Left lung (tissue), 10 donors: ENCODE data around the gene PCDHA6. TPM values are rescaled to one million over a fixed set of nuclear protein-coding genes. Genes with fewer than 3 reads are reported as not detected.

Source experiments
- ATAC-seq: fragments of 200-7000 bp; cut with Tn5 transposase; one replicate; pipeline ENCODE4 v1.9.1; 2020; ENCODE audit warnings: moderate library complexity
- DNase-seq, 4 donors: peaks; one replicate each; pipeline ENCODE4 v3.0.0-alpha.2; 2013 to 2020
- H3K27ac ChIP-seq, 2 donors: fragments of 200-600 bp; sonication (generic) in 1 of 2; one replicate each; pipeline versions ENCODE4 v1.5.0 to v1.8.0; 2020 to 2021
- H3K27me3 ChIP-seq, 2 donors: fragments of 200-600 bp; sonication (generic) in 1 of 2; one replicate each; pipeline versions ENCODE4 v1.5.0 to v1.8.0; 2020 to 2021
- H3K36me3 ChIP-seq, 2 donors: fragments of 200-600 bp; sonication (generic) in 1 of 2; one replicate each; pipeline versions ENCODE4 v1.5.0 to v1.8.0; 2020 to 2021
- H3K4me1 ChIP-seq, 2 donors: fragments of 200-600 bp; one replicate each; pipeline ENCODE4 v1.8.0; 2021
- H3K4me3 ChIP-seq, 2 donors: fragments of 200-600 bp; sonication (generic) in 1 of 2; one replicate each; pipeline versions ENCODE4 v1.5.0 to v1.8.0; 2020 to 2021; ENCODE audit warnings: mild to moderate bottlenecking in 1 of 2
- H3K9me3 ChIP-seq, 2 donors: fragments of 200-600 bp; sonication (generic) in 1 of 2; one replicate each; pipeline versions ENCODE4 v1.5.0 to v1.8.0; 2020 to 2021
- CTCF ChIP-seq, 2 donors: fragments of 200-600 bp; sonication (generic) in 1 of 2; IDR thresholded peaks; one replicate each; pipeline versions ENCODE4 v1.5.0 to v1.8.0; 2021; ENCODE audit warnings: antibody characterized with exemption in 2 of 2
- intact Hi-C, 2 donors: fragments of 100-400 bp; cut with DNase I; formaldehyde crosslinking; loops; one replicate each; pipeline versions ENCODE4 v1.11.2 to v1.14.2; 2022
- polyA plus RNA-seq, 6 donors: library from polyadenylated mRNA; unstranded; fragments of 120-200 nt; gene quantifications; one replicate each; pipeline ENCODE4 v1.2.1, GENCODE V29; 2013; ENCODE audit not compliant: insufficient read length in 6 of 6
- total RNA-seq, 2 donors: library from RNA; stranded (reverse); fragmentation: NEBNext Ultra II Directional; extraction: Animal tissue kit (Norgen Biotek cat#: 25700); gene quantifications; one replicate each; pipeline ENCODE4 v1.2.1, GENCODE V29; 2021
- donor health status: DM: no; HTN: yes; CAD: no.
- donor health status: DM: no; HTN: no; CAD: no.

The PCDHA6 gene
- total and polyA plus RNA-seq, 8 donors = 0.34 to 1.8 (median 0.50) TPM

DNA sequence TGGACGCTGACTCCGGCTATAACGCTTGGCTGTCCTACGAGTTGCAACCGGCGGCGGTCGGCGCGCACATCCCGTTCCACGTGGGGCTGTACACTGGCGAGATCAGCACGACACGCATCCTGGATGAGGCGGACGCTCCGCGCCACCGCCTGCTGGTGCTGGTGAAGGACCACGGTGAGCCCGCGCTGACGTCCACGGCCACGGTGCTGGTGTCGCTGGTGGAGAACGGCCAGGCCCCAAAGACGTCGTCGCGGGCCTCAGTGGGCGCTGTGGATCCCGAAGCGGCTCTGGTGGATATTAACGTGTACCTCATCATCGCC is 49.5 kb downstream of the PCDHA6 start:
- DNase-seq (no peak), ATAC-seq (no peak)
- intact Hi-C loops = no loop called here
- Histone ChIP-seq H3K4me3 (no peak overlapping the region), H3K27me3 (peaks cover 22 to 91% of the 10 kb centered on the region in 2 donors), H3K27ac (no peak overlapping the region), H3K9me3 (peaks cover 0 to 28% of the 10 kb centered on the region in 2 donors), H3K4me1 (no peaks in the 10 kb centered on the region), H3K36me3 (no peaks in the 10 kb centered on the region)
- TF ChIP-seq CTCF (IDR thresholded peaks at IDR 0.05) = no peak

Other genes with a start within 250 kb of the PCDHA6 start
- gene CD14, start 194.8 kb upstream of the PCDHA6 start, total RNA-seq = 100 to 1,000 TPM in 1 of 2 donors, 10 to 100 TPM in 1; 76.8 to 252 TPM
- 10 to 100 TPM; 11.1 to 21.1 (median 18.8) TPM for gene CD14, start 194.8 kb upstream of the PCDHA6 start, polyA plus RNA-seq
- gene TMCO6, start 188.5 kb upstream of the PCDHA6 start, total RNA-seq = 10 to 100 TPM in 1 of 2 donors, 1 to 10 TPM in 1; 7.6 to 12.8 TPM
- 10 to 100 TPM; 18.7 to 23.1 (median 19.7) TPM for gene TMCO6, start 188.5 kb upstream of the PCDHA6 start, polyA plus RNA-seq
- 10 to 100 TPM; 50.2 to 62.8 TPM for gene NDUFA2, start 180.3 kb upstream of the PCDHA6 start, total RNA-seq
- gene NDUFA2, start 180.3 kb upstream of the PCDHA6 start, polyA plus RNA-seq = 10 to 100 TPM; 56.3 to 68.2 (median 64.1) TPM
- 10 to 100 TPM; 53.9 to 58.5 TPM for gene IK, start 180.1 kb upstream of the PCDHA6 start, total RNA-seq
- gene IK, start 180.1 kb upstream of the PCDHA6 start, polyA plus RNA-seq = 100 to 1,000 TPM; 131 to 178 (median 164) TPM
- 10 to 100 TPM; 21.0 to 26.5 TPM for gene WDR55, start 163.1 kb upstream of the PCDHA6 start, total RNA-seq
- gene WDR55, start 163.1 kb upstream of the PCDHA6 start, polyA plus RNA-seq = 10 to 100 TPM; 17.8 to 24.0 (median 20.7) TPM
- gene DND1, start 154.4 kb upstream of the PCDHA6 start, total RNA-seq = under 1 TPM; 0.41 to 0.71 TPM
- 1 to 10 TPM in 2 of 6 donors, under 1 TPM in 2, not detected in 2; 0.36 to 1.3 (median 0.80) TPM for gene DND1, start 154.4 kb upstream of the PCDHA6 start, polyA plus RNA-seq
- gene HARS1, start 136.6 kb upstream of the PCDHA6 start, total RNA-seq = 10 to 100 TPM; 36.2 to 50.4 TPM
- 10 to 100 TPM; 70.5 to 82.8 (median 74.3) TPM for gene HARS1, start 136.6 kb upstream of the PCDHA6 start, polyA plus RNA-seq
- gene HARS2, start 136.5 kb upstream of the PCDHA6 start, total RNA-seq = 10 to 100 TPM; 23.4 to 25.2 TPM
- gene HARS2, start 136.5 kb upstream of the PCDHA6 start, polyA plus RNA-seq = 10 to 100 TPM; 46.4 to 57.4 (median 51.2) TPM
- 10 to 100 TPM; 40.6 to 43.8 TPM for gene ZMAT2, start 127.5 kb upstream of the PCDHA6 start, total RNA-seq
- gene ZMAT2, start 127.5 kb upstream of the PCDHA6 start, polyA plus RNA-seq = 100 to 1,000 TPM in 5 of 6 donors, 10 to 100 TPM in 1; 97.8 to 133 (median 118) TPM
- not detected for gene PCDHA1, start 41.8 kb upstream of the PCDHA6 start, total RNA-seq
- gene PCDHA1, start 41.8 kb upstream of the PCDHA6 start, polyA plus RNA-seq = under 1 TPM in 4 of 6 donors, not detected in 2; 0.06 to 0.14 (median 0.11) TPM
- under 1 TPM; 0.18 to 0.52 TPM for gene PCDHA2, start 33.1 kb upstream of the PCDHA6 start, total RNA-seq
- gene PCDHA2, start 33.1 kb upstream of the PCDHA6 start, polyA plus RNA-seq = under 1 TPM; 0.15 to 0.46 (median 0.35) TPM
- gene PCDHA3, start 26.9 kb upstream of the PCDHA6 start, total RNA-seq = under 1 TPM; 0.50 to 0.73 TPM
- under 1 TPM; 0.21 to 0.46 (median 0.40) TPM for gene PCDHA3, start 26.9 kb upstream of the PCDHA6 start, polyA plus RNA-seq
- under 1 TPM; 0.65 to 0.79 TPM for gene PCDHA4, start 20.9 kb upstream of the PCDHA6 start, total RNA-seq
- gene PCDHA4, start 20.9 kb upstream of the PCDHA6 start, polyA plus RNA-seq = under 1 TPM; 0.20 to 0.70 (median 0.46) TPM
- under 1 TPM; 0.37 to 0.64 TPM for gene PCDHA5, start 6.3 kb upstream of the PCDHA6 start, total RNA-seq
- gene PCDHA5, start 6.3 kb upstream of the PCDHA6 start, polyA plus RNA-seq = under 1 TPM; 0.06 to 0.17 (median 0.08) TPM
- under 1 TPM; 0.52 to 0.87 TPM for gene PCDHA7, start 6.3 kb downstream of the PCDHA6 start, total RNA-seq
- gene PCDHA7, start 6.3 kb downstream of the PCDHA6 start, polyA plus RNA-seq = under 1 TPM; 0.10 to 0.66 (median 0.49) TPM
- under 1 TPM in 1 of 2 donors, not detected in 1; 0.21 TPM for gene PCDHA8, start 13.2 kb downstream of the PCDHA6 start, total RNA-seq
- under 1 TPM; 0.05 to 0.16 (median 0.12) TPM for gene PCDHA8, start 13.2 kb downstream of the PCDHA6 start, polyA plus RNA-seq
- gene PCDHA9, start 20.4 kb downstream of the PCDHA6 start, total RNA-seq = under 1 TPM in 1 of 2 donors, not detected in 1; 0.20 TPM
- under 1 TPM; 0.03 to 0.11 (median 0.06) TPM for gene PCDHA9, start 20.4 kb downstream of the PCDHA6 start, polyA plus RNA-seq
- 1 to 10 TPM in 1 of 2 donors, under 1 TPM in 1; 0.47 to 1.7 TPM for gene PCDHA10, start 27.9 kb downstream of the PCDHA6 start, total RNA-seq
- gene PCDHA10, start 27.9 kb downstream of the PCDHA6 start, polyA plus RNA-seq = under 1 TPM; 0.14 to 0.65 (median 0.39) TPM
- gene PCDHA11, start 41.0 kb downstream of the PCDHA6 start, total RNA-seq = 1 to 10 TPM; 1.4 to 1.5 TPM
- gene PCDHA11, start 41.0 kb downstream of the PCDHA6 start, polyA plus RNA-seq = under 1 TPM; 0.15 to 0.53 (median 0.27) TPM
- 1 to 10 TPM; 3.6 to 7.4 TPM for gene PCDHA12, start 47.3 kb downstream of the PCDHA6 start, total RNA-seq
- under 1 TPM in 5 of 6 donors, not detected in 1; 0.03 to 0.09 (median 0.06) TPM for gene PCDHA12, start 47.3 kb downstream of the PCDHA6 start, polyA plus RNA-seq
- 1 to 10 TPM; 1.5 to 1.7 TPM for gene PCDHA13, start 54.2 kb downstream of the PCDHA6 start, total RNA-seq
- under 1 TPM; 0.09 to 0.38 (median 0.26) TPM for gene PCDHA13, start 54.2 kb downstream of the PCDHA6 start, polyA plus RNA-seq
- gene PCDHAC1, start 98.3 kb downstream of the PCDHA6 start, total RNA-seq = 1 to 10 TPM; 6.7 to 8.3 TPM
- under 1 TPM; 0.26 to 0.53 (median 0.32) TPM for gene PCDHAC1, start 98.3 kb downstream of the PCDHA6 start, polyA plus RNA-seq
- 10 to 100 TPM in 1 of 2 donors, 1 to 10 TPM in 1; 9.9 to 12.6 TPM for gene PCDHAC2, start 138.5 kb downstream of the PCDHA6 start, total RNA-seq
- 1 to 10 TPM; 2.8 to 4.5 (median 3.1) TPM for gene PCDHAC2, start 138.5 kb downstream of the PCDHA6 start, polyA plus RNA-seq
- under 1 TPM; 0.06 to 0.10 TPM for gene PCDHB1, start 223.4 kb downstream of the PCDHA6 start, total RNA-seq
- under 1 TPM; 0.06 to 0.14 (median 0.11) TPM for gene PCDHB1, start 223.4 kb downstream of the PCDHA6 start, polyA plus RNA-seq